SK-N-MC (cell line): ENCODE data around the gene PSMD14.
"Not testable (repeated sequence)": the region's sequence is repeated elsewhere in the genome, so short reads cannot be mapped to it uniquely, and the experiment has no call there.

Source experiments
- DNase-seq: peaks from one replicate; pipeline ENCODE4 v3.0.0-alpha.2; 2011; ENCODE audit warnings: low read depth, low spot score
- H3K27ac ChIP-seq: fragments of 200-600 bp; sonication (generic); 2 replicates; pipeline ENCODE4 v1.5.1; 2016; ENCODE audit warnings: mixed run types
- H3K36me3 ChIP-seq: fragments of 200-600 bp; sonication (generic); 2 replicates; pipeline ENCODE4 v1.6.1; 2017; ENCODE audit warnings: antibody characterized with exemption, low read length, mixed read lengths; ENCODE audit not compliant: insufficient read depth
- H3K4me3 ChIP-seq: fragments of 200-600 bp; sonication (generic); 2 replicates; pipeline ENCODE4 v1.5.1; 2016
- H3K9ac ChIP-seq: fragments of 200-600 bp; sonication (generic); 2 replicates; pipeline ENCODE4 v1.8.0; 2017; ENCODE audit warnings: mixed run types, mixed read lengths; ENCODE audit not compliant: insufficient read length
- H3K9me3 ChIP-seq: fragments of 200-600 bp; sonication (generic); 2 replicates; pipeline ENCODE4 v1.6.1; 2017; ENCODE audit warnings: low read depth, mild to moderate bottlenecking, antibody characterized with exemption, low read length, moderate library complexity, mixed read lengths
- EZH2 ChIP-seq: fragments of 200-600 bp; sonication (generic); IDR thresholded peaks from one replicate; pipeline ENCODE4 v1.6.1; 2017; ENCODE audit warnings: antibody characterized with exemption
- FOXP2 ChIP-seq: optimal IDR thresholded peaks from 2 replicates; pipeline ENCODE3; 2011; ENCODE audit warnings: mild to moderate bottlenecking, moderate library complexity; ENCODE audit not compliant: insufficient read depth; ENCODE audit errors: extremely low read length, control extremely low read depth
- POLR2AphosphoS5 ChIP-seq: IDR thresholded peaks from 2 replicates; pipeline ENCODE4 v1.6.1; 2012; ENCODE audit warnings: mild to moderate bottlenecking, low read depth, low read length, borderline replicate concordance

Gene PSMD14

DNA sequence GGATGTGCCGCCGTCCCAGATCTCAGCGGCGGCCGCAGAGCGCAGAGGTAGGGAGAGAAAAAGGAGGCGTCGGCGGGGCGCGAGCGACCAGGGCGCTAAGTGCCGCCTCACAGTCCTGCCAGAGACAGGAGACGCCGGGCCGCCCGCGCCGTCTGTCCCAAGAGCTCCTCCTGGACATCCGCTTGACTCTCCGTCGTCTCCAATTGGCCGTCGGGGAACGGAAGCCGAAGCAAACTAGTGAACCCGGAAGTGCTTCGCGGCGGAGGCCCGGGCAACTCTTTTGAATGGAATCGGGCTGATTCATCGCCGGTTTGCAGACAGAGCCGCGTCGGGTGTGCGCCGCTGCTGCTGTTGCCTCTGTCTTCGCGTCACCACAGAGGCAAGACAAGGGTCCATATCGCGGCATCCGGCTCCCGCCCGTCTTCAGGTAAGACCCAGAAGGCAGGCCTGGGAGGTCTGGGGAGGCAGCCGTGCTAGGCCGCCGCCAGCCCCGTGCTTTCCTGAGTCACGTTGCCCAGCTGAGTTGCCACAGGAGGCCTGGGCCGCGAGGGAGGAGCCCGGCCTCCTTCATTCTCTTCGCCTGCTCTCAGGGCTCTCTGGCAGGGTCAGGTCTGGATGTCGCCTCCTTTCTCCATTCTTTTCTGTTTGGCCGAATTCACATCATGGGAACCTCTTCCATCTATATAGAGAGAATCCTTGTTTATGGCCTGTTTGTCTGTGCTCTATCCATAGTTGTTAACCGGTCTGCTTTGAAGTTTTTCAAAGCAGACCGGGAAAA is at the start of gene PSMD14:
Gene PSMD14 (plus strand): TSS at position 248 of the 778 bp plus-strand sequence. CDS start 10,401 bp downstream, outside the sequence.
- Histone ChIP-seq H3K9me3 (no peaks in the 10 kb centered on the region), H3K9ac (peak within 1 kb of the TSS; percentile 85), H3K27ac (peak within 1 kb of the TSS; percentile 88), H3K4me3 (peak within 1 kb of the TSS; percentile 90), H3K36me3 (peaks cover 32% of the 10 kb centered on the region)
- peak; percentile 34 for DNase-seq
- peak; percentile 88 for TF ChIP-seq POLR2AphosphoS5
- no peak for TF ChIP-seq FOXP2

DNA sequence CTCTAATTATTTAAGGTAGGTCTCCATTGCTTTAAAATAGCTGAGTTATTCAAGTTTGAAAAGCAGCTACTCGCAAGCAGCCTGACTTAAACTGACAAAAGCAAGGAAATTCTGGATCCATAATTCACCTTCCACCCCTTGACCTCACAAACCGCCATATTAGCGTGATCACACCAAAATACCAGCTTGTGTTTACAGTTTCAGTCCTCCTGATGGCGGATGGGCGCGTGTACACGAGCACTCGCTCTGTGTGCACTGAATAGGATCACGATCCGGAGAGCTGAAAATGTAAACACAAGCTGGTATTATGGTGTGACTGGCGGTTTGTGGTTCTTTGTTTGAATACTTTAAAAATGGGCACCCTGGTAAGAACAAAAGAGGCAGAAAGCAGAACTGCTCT is 42.4 kb upstream of the PSMD14 start:
- DNase-seq: no peak

GRCh38 chr2:161269111-161269510 is 39.1 kb upstream of the PSMD14 start:
- Histone ChIP-seq H3K4me3 (no peak overlapping the region), H3K9me3 (no peaks in the 10 kb centered on the region), H3K9ac (no peak overlapping the region), H3K27ac (no peak overlapping the region), H3K36me3 (no peaks in the 10 kb centered on the region)
- TF ChIP-seq FOXP2: no peak
- TF ChIP-seq POLR2AphosphoS5: no peak
- TF ChIP-seq EZH2: no peak
- DNase-seq: no peak

More for the DNA sequence above, 42.4 kb upstream of the PSMD14 start:
- Histone ChIP-seq H3K9ac (no peak overlapping the region), H3K27ac (no peak overlapping the region), H3K9me3 (no peaks in the 10 kb centered on the region), H3K36me3 (no peaks in the 10 kb centered on the region), H3K4me3 (no peak overlapping the region)
- TF ChIP-seq FOXP2: no peak
- no peak for TF ChIP-seq EZH2
- no peak for TF ChIP-seq POLR2AphosphoS5

DNA sequence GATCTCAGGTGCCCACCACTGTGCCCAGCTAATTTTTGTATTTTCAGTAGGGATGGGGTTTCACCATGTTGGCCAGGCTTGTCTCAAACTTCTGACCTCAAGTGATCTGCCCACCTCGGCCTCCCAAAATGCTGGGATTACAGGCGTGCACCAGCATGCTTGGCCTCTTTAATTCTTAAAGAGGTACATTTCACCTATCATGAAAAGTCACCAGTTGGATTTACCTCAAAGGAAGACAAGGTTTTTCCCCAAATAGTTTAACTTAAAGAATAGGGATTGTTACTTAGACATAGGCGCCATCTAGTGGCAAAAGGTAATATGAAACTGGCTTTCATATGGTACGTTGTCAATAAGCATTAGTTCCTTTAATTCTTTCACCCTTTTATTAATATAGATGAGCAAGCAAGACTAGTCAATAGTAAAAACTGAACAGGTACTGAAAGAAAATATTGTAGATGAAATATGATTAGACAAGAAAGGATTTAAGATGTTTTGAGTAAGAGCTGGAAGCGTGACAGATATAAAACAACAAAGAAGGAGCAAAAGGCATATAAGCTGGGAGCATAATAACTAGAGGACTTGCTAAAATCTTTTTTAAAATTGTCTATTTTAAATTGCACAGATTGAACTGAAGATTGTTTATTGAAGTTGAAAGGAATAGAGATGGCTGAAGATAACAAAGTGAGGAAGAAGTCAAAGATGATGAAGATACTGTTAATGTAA is 35.0 kb upstream of the PSMD14 start:
- no peak for TF ChIP-seq POLR2AphosphoS5
- no peak for TF ChIP-seq FOXP2
- no peak for TF ChIP-seq EZH2
- no peaks in the 10 kb centered on the region for H3K36me3 ChIP-seq
- DNase-seq: peak; percentile 85
- H3K27ac ChIP-seq: no peak overlapping the region
- H3K9ac ChIP-seq: peak overlapping the region; percentile 39
- peak overlapping the region; percentile 31; the same call in 1 of the 2 replicates for H3K4me3 ChIP-seq
- no peaks in the 10 kb centered on the region for H3K9me3 ChIP-seq

DNA sequence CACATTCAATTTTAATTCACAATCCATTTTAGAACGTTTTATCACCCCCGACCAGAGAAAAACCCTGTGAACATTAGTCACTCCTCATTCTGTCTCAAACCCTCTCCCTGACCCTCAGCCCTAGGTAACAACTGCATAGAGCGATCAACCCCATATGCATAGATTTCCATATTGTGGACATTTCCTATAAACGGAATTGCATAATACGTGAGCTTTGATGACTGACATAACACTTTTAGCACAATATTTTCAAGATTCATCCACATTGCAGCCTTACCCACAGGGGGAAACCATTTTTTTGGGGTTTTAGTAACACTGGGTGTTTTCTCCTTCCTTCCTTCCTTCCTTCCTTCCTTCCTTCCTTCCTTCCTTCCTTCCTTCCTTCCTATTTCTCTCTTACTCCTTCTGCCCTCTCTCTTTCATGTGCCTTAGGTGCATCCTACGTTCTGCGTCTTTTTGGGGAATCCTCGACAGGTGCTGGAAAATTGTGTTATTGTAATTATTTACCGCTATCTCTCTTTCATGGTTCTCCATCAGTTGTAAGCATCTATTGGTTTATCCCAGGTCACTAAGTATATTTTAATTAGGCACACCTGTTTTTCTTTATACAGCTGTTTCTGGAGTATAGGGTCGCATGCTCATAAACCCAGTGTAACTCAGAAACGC is 29.5 kb upstream of the PSMD14 start:
- DNase-seq: peak; percentile 100
- Histone ChIP-seq H3K9ac (peak overlapping the region; percentile 46), H3K27ac (peak overlapping the region; percentile 73), H3K4me3 (peak overlapping the region; percentile 55)
- TF ChIP-seq POLR2AphosphoS5: peak; percentile 78
- H3K36me3 ChIP-seq, H3K9me3 ChIP-seq: not testable (repeated sequence)

DNA sequence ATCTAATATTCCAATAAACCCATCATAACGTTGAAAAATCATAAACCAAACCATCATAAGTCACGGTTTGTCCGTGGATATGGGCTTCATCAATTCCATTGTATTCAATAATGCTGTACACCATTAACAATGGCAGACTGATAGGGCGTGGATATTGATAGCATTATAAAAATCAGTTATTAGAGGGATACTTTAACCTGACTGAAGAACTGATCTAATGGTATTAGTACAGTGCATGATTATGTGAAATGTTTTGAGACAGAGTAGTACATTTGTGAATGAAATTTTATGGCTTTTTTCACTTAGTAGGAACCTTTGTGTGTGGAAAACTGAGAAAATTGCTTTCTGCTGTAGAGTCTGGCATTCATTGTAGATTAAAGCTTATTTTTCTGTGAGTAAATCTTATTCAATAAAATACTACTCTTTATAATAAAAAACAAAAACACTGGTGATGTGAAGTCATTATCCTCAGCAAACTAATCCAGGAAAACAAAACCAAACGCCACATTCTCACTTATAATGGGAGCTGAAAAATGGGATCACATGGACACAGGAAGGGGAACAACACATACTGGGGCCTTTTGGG is 28.9 kb upstream of the PSMD14 start:
- not testable (repeated sequence) for DNase-seq, H3K27ac ChIP-seq, H3K4me3 ChIP-seq

GRCh38 chr2:161280906-161281323 is 27.3 kb upstream of the PSMD14 start:
- peak overlapping the region; percentile 54 for H3K9ac ChIP-seq
- H3K27ac ChIP-seq: peak overlapping the region; percentile 71; the same call in 1 of the 2 replicates
- peak overlapping the region; percentile 76 for H3K4me3 ChIP-seq
- H3K36me3 ChIP-seq, H3K9me3 ChIP-seq: not testable (repeated sequence)
- TF ChIP-seq POLR2AphosphoS5: peak; percentile 55; the same call in 1 of the 2 replicates
- DNase-seq: peak; percentile 75

More for the DNA sequence above, 28.9 kb upstream of the PSMD14 start:
- not testable (repeated sequence) for H3K36me3 ChIP-seq, H3K9me3 ChIP-seq, H3K9ac ChIP-seq

GRCh38 chr2:161281615-161282310 is 26.5 kb upstream of the PSMD14 start:
- H3K36me3 ChIP-seq, H3K9me3 ChIP-seq, DNase-seq: not testable (repeated sequence)
- peak overlapping the region; percentile 79 for H3K27ac ChIP-seq
- peak overlapping the region; percentile 76 for H3K4me3 ChIP-seq
- H3K9ac ChIP-seq: peak overlapping the region; percentile 58

DNA sequence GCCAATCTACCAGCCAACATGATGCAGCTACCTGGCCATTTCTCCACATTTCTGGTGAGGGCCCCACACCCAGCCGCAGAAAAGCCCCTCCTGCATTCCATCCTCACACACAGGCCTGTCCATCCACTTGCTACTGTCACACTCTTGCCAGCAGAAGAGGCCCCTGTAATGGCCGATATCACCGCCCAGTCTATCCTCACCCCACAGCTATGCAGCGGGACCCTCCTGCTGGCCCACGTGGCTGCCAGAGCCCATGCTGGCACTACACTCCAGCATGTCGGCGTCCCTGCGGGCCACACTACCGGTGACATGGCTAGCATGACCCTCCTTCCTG is 25.9 kb upstream of the PSMD14 start:
- Histone ChIP-seq H3K27ac (peak overlapping the region; percentile 79), H3K9ac (peak overlapping the region; percentile 58), H3K4me3 (peak overlapping the region; percentile 58)
- not testable (repeated sequence) for H3K36me3 ChIP-seq, H3K9me3 ChIP-seq, DNase-seq
